ENCODE data around the gene CD93.

Gene CD93

DNA sequence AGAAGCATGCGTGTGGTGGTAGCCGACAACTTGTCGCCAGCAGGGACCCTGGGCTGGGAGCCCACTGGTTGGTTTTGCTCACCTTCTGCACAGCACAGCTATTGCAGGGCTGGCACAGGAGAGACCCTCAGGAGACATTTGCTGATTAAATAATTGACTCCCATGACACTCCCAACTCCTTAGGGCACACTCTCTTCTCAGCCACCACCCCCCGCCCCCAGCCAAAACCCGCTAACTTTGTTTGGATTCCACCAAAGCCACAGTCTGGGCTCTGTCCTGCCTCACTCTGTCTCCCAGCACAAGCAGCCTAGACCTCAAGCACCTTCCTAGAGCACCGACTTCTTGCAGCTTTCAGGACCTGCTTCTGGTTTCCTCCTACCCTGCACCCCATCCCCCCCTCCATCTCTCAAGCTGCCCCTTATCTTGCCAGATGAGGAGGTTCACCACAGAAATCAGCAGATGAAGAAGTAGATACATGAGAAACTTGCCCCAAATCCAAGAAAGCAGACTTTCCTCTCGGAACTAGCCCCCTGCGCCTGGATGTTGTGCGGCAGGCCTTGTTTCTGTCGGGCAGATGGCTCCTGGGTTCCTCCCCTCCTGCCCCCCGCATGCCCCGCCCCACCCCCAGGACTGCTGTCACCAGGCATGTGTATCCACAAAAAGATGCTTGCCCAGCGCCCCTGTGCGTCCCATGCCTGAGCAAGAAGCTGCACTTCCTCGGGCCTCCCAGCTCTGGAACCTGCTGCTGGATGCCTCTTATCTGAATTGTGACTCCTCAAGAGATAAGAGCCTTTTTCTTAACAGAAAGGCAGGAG, 35.0 kb upstream of the CD93 start:
- DNase-seq (ENCODE audit: low spot score) = no peak

- DNase-seq (ENCODE audit: low spot score) = no peak
These were observed 34.1 kb upstream of the CD93 start for GRCh38 chr20:23120261-23120660.

DNA sequence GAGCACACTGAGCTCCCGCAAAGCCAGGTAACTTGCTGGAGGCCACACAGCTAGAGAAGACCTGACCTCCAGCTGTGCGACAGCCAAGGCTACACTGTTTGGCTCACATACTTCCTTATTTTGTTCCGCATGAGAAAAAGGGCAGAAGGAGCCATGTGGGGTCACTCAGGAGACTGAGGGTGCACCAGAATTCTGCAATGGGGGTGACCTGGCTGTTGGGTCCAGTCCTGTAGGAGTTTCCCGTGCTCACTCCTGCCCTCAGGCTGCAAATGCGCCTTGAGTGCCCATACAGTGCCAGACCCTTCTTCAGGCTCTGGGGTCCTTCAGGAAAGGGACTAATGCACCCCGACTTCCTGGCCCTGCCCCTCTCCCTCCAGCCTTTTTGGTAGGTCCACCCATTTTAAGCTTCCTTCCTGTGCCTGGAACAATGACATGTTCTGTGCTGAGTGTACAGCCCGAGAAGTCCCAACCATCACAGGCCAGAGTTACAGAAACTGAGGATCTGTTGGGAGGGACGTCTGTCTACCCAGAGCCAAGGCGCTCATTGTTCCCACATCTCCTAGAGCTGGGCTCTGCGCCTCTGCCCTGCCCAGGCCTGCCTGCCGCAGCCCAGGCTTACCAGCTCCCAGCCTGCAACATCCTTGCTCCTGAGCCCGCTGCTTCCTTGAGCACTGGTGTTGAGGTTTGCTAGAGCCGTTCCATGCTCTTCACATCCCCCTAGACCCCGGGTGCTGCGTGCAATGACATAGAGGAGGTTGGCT, 33.5 kb upstream of the CD93 start:
- DNase-seq (ENCODE audit: low spot score) = no peak

DNA sequence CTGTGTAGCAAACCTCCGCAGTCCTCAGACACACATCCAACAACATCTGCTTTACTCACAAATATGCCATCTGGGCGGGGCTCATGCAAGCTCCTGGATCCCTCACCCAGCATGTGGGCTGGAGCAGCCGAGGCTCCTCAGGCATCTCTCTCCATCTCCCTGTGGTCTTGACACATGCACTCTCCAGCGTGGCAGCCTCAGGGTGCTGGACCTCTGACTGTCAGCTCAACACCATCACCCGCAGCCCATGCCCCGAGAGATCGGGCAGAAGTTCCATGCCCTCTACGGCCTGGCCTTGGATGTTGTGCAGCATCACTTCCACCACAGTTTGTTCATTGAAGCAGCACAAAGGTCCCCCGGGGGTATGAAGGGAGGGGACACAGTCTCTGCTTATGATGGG, 32.6 kb upstream of the CD93 start:
- DNase-seq (ENCODE audit: low spot score) = no peak

- no peak for DNase-seq (ENCODE audit: low spot score)
These were observed 32.0 kb upstream of the CD93 start for GRCh38 chr20:23118144-23118543.

GRCh38 chr20:23117738-23118137, 31.6 kb upstream of the CD93 start:
- no peak for DNase-seq (ENCODE audit: low spot score)

DNA sequence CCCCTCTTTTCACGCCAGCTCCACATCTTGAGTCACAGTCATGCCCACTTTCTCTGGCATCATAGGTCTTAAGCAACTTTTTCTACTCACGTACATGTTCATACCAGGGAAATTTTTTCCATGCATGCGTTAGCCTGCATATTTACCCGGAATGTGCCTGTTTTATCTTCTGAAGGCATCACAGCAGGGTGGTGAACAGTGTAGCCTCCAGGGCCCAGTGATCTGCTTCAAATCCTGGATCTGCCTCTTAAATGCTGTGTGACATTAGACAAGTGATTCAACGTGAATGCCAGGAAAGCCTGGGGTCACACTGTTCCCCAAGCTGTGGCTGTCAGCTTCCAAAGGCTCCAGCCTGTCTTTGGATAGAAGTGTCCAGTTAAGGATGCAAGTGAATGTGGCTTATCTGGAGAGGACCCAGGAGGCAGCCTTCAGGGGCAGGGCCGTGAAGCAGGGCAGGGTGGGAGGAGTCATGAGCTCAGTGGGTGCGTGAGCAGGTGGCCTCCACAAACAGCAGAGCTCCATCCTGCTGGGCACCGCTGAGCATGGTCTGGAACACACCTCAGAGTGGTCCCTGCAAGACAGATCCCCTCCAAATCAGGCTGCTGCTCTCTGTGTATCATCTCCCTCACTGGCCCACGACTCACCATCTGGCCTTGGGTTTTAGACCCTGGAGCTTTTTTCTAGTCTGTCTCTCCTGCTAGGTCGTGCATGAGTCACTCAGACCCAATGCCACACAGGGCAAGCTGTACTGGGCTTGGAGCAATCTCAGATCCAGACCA, 30.4 kb upstream of the CD93 start:
- no peak for DNase-seq (ENCODE audit: low spot score)

DNA sequence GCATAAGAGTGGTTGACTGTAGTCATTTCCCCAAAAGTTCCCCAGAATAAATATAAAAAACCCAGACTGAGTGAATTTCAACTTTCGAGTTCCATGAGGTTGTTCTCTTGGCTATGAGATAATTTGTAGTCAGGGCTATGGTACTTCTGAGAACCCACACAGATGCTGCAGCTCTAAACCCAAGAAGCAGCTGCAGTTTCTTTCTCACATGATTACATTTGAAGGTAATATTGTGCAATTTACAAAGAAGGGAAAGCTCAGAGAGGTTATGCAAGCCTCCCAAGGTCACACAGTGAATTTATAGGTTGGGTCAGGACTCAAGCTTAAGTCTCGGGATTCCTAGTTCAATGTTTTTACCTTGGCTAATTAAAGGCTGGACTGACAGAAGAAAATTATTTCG, 29.7 kb upstream of the CD93 start:
- no peak for DNase-seq (ENCODE audit: low spot score)

- DNase-seq (ENCODE audit: low spot score) = no peak
These were observed 28.4 kb upstream of the CD93 start for GRCh38 chr20:23114448-23115082.

DNA sequence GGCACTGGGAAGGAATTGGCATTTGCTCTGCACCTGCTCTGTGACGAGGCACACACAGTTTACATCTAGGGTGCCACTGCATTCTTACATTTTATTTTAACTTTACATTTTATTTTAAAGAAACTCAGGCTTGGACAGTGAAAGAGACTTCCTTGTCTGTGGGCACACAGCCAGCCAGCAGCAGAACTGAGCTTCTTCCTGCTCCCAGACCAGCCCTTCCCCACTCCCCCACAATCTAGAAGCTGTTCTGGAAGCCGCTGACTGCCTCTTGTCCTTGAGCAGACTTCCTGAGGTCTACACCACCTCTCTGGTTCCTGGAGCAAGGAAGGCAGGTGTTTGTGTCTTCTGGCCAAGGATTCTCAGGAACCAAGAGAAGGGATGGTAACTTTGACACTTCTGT, 27.9 kb upstream of the CD93 start:
- no peak for DNase-seq (ENCODE audit: low spot score)

DNA sequence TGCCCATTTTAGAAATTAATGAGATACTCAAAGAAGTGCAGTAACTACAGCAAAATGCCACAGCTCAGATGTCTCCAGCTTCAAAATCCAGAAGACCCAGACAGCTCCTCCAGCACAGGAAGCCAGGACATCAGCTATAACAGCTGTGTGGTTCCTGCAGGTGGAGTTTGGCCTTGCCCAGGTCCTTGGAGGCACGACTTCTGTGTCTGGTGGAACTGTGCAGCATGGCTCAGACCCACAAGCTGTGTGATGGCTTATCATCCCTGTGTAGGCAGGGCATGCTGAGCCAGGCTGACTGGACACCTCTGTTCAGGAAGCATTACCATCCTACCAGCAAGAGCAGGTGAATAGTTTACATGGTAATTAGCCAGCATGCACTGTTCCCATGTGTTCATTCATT, 26.5 kb upstream of the CD93 start:
- DNase-seq (ENCODE audit: low spot score) = no peak

GRCh38 chr20:23111944-23112342, 25.8 kb upstream of the CD93 start:
- no peak for DNase-seq (ENCODE audit: low spot score)

DNA sequence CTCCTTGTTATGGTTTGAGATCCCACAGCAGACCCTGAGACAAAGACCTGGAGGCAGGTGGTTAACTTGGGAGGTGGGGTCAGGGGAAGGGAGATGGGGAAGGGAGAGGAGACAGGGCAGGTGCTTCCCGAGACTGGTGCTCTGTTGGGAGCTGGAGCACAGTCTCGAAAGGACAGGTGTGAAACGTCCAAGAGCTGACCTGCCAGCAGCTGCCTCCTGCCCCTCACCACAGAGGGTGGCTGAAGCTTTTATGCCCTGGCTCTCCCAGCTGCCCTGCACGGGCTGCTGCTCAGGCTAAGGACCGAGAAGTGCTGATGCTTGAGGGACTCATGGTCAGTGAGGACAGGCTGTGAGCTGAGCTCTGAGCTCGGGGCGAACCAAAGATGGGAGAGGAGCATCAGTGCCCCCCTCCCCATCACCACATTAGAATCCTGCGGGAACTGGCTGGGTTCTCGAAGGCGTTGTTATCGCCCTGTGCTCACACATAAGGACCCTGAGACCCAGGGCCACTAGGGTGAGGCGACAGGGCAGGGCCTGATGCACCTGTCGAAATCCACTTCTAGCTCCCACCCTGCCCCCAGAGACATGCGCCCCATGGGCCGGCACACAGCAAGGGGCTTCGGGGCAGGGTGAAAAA, 25.3 kb upstream of the CD93 start:
- no peak for DNase-seq (ENCODE audit: low spot score)

DNA sequence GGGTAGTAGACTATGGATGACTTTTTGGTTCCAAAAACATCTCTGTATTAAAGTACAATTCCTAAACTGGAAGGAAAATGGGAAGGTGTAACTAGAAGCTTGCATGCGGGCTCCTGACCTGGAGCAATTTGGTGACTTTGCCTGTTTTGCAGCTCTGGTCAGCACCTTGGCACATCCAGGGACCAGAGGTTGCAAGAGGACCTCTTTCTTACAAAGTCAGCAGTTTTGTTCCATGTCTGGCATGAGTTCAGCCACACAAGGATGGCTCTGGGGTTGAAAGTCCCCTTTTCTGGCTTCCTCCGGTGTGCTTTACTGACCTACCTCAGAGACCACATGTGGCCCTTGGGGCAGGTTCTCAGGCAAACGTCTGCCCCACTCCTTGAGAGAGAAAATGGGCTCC, 22.7 kb upstream of the CD93 start:
- no peak for DNase-seq (ENCODE audit: low spot score)

- no peak for DNase-seq (ENCODE audit: low spot score)
These were observed 21.3 kb upstream of the CD93 start for GRCh38 chr20:23107466-23107865.

DNA sequence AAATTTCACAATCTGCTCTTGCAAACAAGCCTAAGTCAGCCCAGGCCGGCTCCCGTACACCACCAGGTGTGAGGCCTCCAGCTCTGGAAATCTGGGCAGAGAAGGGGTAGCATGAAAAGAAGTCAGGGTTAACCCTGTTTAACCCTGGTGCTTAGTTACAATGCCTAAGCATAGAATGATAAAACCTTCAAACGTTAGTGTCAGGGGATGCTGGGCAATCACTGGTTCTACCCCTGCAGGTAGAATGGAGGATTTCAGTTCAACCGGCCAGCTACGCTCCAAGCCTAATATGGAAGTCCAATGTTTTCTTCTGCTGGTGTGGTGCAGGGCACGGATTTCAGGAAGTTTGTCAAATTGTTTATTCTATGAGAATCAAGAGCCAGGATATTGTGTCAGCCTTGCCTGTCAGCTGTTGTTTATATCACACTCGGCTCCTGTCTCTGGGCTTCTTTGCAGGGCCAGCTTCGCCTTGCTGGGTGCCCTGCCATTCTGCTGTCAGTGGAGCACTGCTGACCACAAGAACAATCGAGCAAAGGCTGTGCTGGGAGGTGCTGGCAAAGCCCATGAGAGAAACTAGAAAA, 20.2 kb upstream of the CD93 start:
- DNase-seq (ENCODE audit: low spot score) = no peak

- no peak for DNase-seq (ENCODE audit: low spot score)
These were observed 19.1 kb upstream of the CD93 start for GRCh38 chr20:23105193-23105592.

GRCh38 chr20:23103284-23104018, 17.3 kb upstream of the CD93 start:
- DNase-seq (ENCODE audit: low spot score) = no peak

DNA sequence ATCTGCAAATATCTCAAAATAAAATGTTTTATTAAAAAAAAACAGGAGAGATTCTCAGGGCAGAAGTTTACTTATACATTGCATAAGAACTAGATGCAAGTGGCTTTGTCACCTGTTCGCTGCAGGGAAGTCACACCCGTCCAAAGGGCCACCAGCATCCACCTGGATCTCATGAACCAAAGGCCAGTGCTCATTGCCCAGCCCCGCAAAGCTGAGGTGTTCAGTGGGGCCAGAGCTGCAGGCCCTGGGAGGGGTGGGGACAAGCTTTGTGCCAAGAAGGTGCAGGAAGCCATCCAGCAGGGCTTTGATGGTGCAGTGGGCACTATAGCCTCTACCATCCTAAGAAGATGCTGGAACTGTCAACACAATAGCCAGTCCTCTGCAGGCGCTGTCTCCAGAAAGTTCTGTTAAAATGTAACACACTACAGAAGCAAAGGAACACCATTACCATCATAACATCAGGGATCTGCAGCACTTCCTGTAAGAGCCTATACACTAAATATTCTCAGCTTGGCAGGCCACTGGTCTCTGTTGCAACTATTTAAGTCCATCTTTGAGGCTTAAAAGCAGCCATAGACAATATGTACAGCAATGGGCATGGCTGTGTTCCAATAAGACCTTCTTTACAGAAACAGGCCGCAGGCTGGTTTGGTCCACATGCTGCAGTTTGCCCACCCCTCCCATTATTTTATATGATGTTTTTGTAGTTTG, 15.7 kb upstream of the CD93 start:
- DNase-seq (ENCODE audit: low spot score) = no peak

DNA sequence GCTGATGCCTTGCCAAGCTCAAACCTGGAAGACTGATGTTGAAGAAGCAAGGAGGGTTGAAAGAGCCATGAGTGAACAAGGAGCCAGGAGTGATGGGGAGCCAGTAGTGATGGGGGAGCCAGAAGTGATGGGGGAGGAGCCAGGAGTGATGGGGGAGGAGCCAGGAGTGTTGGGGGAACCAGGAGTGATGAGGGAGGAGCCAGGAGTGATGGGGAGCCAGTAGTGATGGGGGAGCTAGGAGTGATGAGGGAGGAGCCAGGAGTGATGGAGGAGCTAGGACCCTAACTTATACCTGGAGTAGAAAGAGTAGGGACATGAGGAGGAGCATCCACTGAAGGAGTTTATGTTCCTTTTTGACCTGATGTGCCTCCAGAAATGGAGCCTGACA, 14.6 kb upstream of the CD93 start:
- DNase-seq (ENCODE audit: low spot score) = no peak

All from CD4-positive, alpha-beta T cell treated with Interleukin-6 at 100 ng/mL for 8 hours (primary cell).